VCaP (cell line): ENCODE data around the gene SEMG2.
A peak's percentile ranks its signal among the peaks of the same experiment; 100 is the strongest.

Experiments
- H3K27ac ChIP-seq: fragments of 450-650 bp; 2 replicates; pipeline ENCODE4 v1.5.1; 2017
- CTCF ChIP-seq: fragments of 450-650 bp; conservative IDR thresholded peaks from 2 replicates; pipeline ENCODE4 v1.5.1; 2017; ENCODE audit warnings: mild to moderate bottlenecking, moderate library complexity

Gene SEMG2

GRCh38 chr20:45266977-45267376, 45.8 kb downstream of the SEMG2 start:
- peak overlapping the region; percentile 69 for H3K27ac ChIP-seq
- no peak for TF ChIP-seq CTCF

- H3K27ac ChIP-seq = peak overlapping the region; percentile 69; the same call in 1 of the 2 replicates
These were observed 47.4 kb downstream of the SEMG2 start for GRCh38 chr20:45268531-45268930.

GRCh38 chr20:45269056-45269455, 47.9 kb downstream of the SEMG2 start:
- peak overlapping the region; percentile 69; the same call in 1 of the 2 replicates for H3K27ac ChIP-seq
- TF ChIP-seq CTCF = no peak

More at GRCh38 chr20:45268531-45268930, 47.4 kb downstream of the SEMG2 start:
- no peak for TF ChIP-seq CTCF

GRCh38 chr20:45269754-45270270, 48.6 kb downstream of the SEMG2 start:
- H3K27ac ChIP-seq = no peak overlapping the region
- TF ChIP-seq CTCF = no peak
